HepG2 (cell line): Measurements from ENCODE around the gene CACNA1I. TPM values are rescaled to one million over a fixed set of nuclear protein-coding genes. Genes with fewer than 3 reads are reported as not detected.

Source experiments
- ATAC-seq: fragments of 200-7000 bp; cut with Tn5 transposase; 3 replicates; pipeline ENCODE4 v1.9.1; 2020; ENCODE audit warnings: mild to moderate bottlenecking, moderate library complexity
- BruUV-seq: library from RNA; stranded (reverse); fragments of 400-500 nt; replicated peaks from 2 replicates; lab custom pipeline; 2021; lab: Mats Ljungman, UMichigan
- CTCF ChIA-PET: fragments of 300-600 bp; formaldehyde crosslinking; extraction: SDS; loops from one replicate; lab custom pipeline; 2021; ENCODE audit warnings: low total read pairs, inconsistent platforms, low intra/inter-chr PET ratio; lab: Yijun Ruan, JAX
- POLR2A ChIA-PET: fragments of 350-600 bp; sonication (Branson Sonifier 250); formaldehyde crosslinking; loops from one replicate; lab custom pipeline; 2020; ENCODE audit warnings: antibody characterized with exemption, inconsistent platforms; lab: Yijun Ruan, JAX
- DNase-seq: peaks from one replicate; pipeline ENCODE4 v3.0.0-alpha.2; 2015; ENCODE audit warnings: low spot score
- FAIRE-seq: peaks from 3 replicates; lab custom pipeline; 2011; peaks lifted over from hg19 to GRCh38; lab: Jason Lieb, UNC
- H2AFZ ChIP-seq: one replicate; pipeline ENCODE4 v1.6.1; 2011; ENCODE audit warnings: low read length, inconsistent platforms
- H3K27ac ChIP-seq: fragments of 300-600 bp; 3 replicates; pipeline ENCODE4 v1.8.0; 2011; ENCODE audit warnings: mixed run types, mild to moderate bottlenecking, mixed read lengths, low read length, inconsistent platforms; ENCODE audit not compliant: insufficient read depth; ENCODE audit errors: extremely low read length
- H3K27me3 ChIP-seq, 2 experiments: fragments of 200-600 bp in 1 of 2; 2 replicates in 1 of 2; 3 replicates in 1 of 2; pipeline versions ENCODE4 v1.6.0 to v1.8.0; 2011; ENCODE audit warnings: low read length in 2 of 2, mild to moderate bottlenecking in 2 of 2, moderate library complexity in 2 of 2, inconsistent platforms in 1 of 2; ENCODE audit not compliant: insufficient read depth in 2 of 2, control insufficient read depth in 1 of 2
- H3K36me3 ChIP-seq, 2 experiments: fragments of 200-600 bp in 1 of 2; replicated peaks in 1 of 2; 2 replicates in 1 of 2; 3 replicates in 1 of 2; pipeline versions ENCODE4 v1.5.1 to v1.8.0; 2011; ENCODE audit warnings: low read length in 2 of 2, inconsistent platforms in 1 of 2; ENCODE audit not compliant: insufficient read depth in 2 of 2, control insufficient read depth in 1 of 2
- H3K4me1 ChIP-seq: 2 replicates; pipeline ENCODE4 v1.5.1; 2012; ENCODE audit warnings: low read length, inconsistent platforms; ENCODE audit not compliant: insufficient read depth
- H3K4me2 ChIP-seq: 2 replicates; pipeline ENCODE4 v1.6.0; 2011; ENCODE audit warnings: low read depth, low read length, inconsistent platforms
- H3K4me3 ChIP-seq, 3 experiments: fragments of 200-600 bp in 1 of 3; sonication (generic), shearing (Covaris generic) in 1 of 3; replicated peaks in 1 of 3; 2 replicates each; pipeline ENCODE4 v1.5.1; 2011 to 2016; ENCODE audit warnings: low read length in 3 of 3, inconsistent platforms in 2 of 3, low read depth in 2 of 3, mild to moderate bottlenecking in 2 of 3, control low read depth in 1 of 3, mixed read lengths in 1 of 3; ENCODE audit not compliant: insufficient read depth in 1 of 3
- H3K79me2 ChIP-seq: one replicate; pipeline ENCODE4 v1.6.1; 2011; ENCODE audit warnings: low read length, inconsistent platforms; ENCODE audit not compliant: insufficient read depth
- H3K9ac ChIP-seq: 2 replicates; pipeline ENCODE4 v1.6.0; 2011; ENCODE audit warnings: mild to moderate bottlenecking, low read depth, low read length, inconsistent platforms; ENCODE audit not compliant: insufficient read depth
- H3K9me3 ChIP-seq: 2 replicates; pipeline ENCODE4 v1.5.1; 2012; ENCODE audit warnings: mild to moderate bottlenecking, low read length
- H4K20me1 ChIP-seq: 2 replicates; pipeline ENCODE4 v1.6.0; 2011; ENCODE audit warnings: inconsistent platforms, mild to moderate bottlenecking, low read length, moderate library complexity; ENCODE audit not compliant: insufficient read depth
- FOXC1 ChIP-seq: sonication (generic); formaldehyde crosslinking; IDR thresholded peaks from 2 replicates; pipeline ENCODE4 v1.8.0; 2022; ENCODE audit warnings: mild to moderate bottlenecking, missing genetic modification reagents, borderline replicate concordance
- HOXD1 ChIP-seq: sonication (generic); formaldehyde crosslinking; IDR thresholded peaks from 2 replicates; pipeline ENCODE4 v1.5.0; 2020; ENCODE audit warnings: missing genetic modification reagents
- KDM2A ChIP-seq: sonication (generic); formaldehyde crosslinking; IDR thresholded peaks from 2 replicates; pipeline ENCODE4 v1.4.0; 2020; ENCODE audit warnings: low read depth, missing genetic modification reagents, borderline replicate concordance
- MTA3 ChIP-seq: sonication (generic); formaldehyde crosslinking; IDR thresholded peaks from 2 replicates; pipeline ENCODE4 v1.4.0; 2020; ENCODE audit warnings: missing genetic modification reagents
- NFE2L1 ChIP-seq: sonication (generic); formaldehyde crosslinking; IDR thresholded peaks from 2 replicates; pipeline ENCODE4 v1.4.0; 2020; ENCODE audit warnings: missing genetic modification reagents, mild to moderate bottlenecking, borderline replicate concordance
- NFKBIZ ChIP-seq: IDR thresholded peaks from 2 replicates; pipeline ENCODE4 v1.6.1; 2018; ENCODE audit warnings: missing genetic modification reagents, missing compliant biosample characterization
- SATB2 ChIP-seq: sonication (generic); formaldehyde crosslinking; IDR thresholded peaks from 2 replicates; pipeline ENCODE4 v1.5.0; 2020; ENCODE audit warnings: missing genetic modification reagents
- SP4 ChIP-seq: sonication (generic); formaldehyde crosslinking; IDR thresholded peaks from 2 replicates; pipeline ENCODE4 v1.8.1; 2023; ENCODE audit warnings: mild to moderate bottlenecking, missing genetic modification reagents
- TGIF2 ChIP-seq: IDR thresholded peaks from 2 replicates; pipeline ENCODE4 v1.6.1; 2016; ENCODE audit warnings: control low read depth, missing compliant biosample characterization
- U2AF1 ChIP-seq: fragments of 200-400 bp; formaldehyde crosslinking; optimal IDR thresholded peaks from 2 replicates; pipeline ENCODE3; 2017; ENCODE audit warnings: mild to moderate bottlenecking, low read depth, low read length
- ZNF121 ChIP-seq: sonication (generic); formaldehyde crosslinking; IDR thresholded peaks from 2 replicates; pipeline ENCODE4 v1.5.0; 2020; ENCODE audit warnings: mild to moderate bottlenecking, missing genetic modification reagents
- ZNF354B ChIP-seq: sonication (generic); formaldehyde crosslinking; IDR thresholded peaks from 2 replicates; pipeline ENCODE4 v1.8.0; 2022; ENCODE audit warnings: mild to moderate bottlenecking, missing genetic modification reagents
- ZNF501 ChIP-seq: sonication (generic); formaldehyde crosslinking; IDR thresholded peaks from 2 replicates; pipeline ENCODE4 v1.5.1; 2020; ENCODE audit warnings: mild to moderate bottlenecking, moderate library complexity, missing genetic modification reagents
- ZNF629 ChIP-seq: sonication (generic); formaldehyde crosslinking; conservative IDR thresholded peaks from 2 replicates; pipeline ENCODE4 v1.5.0; 2020; ENCODE audit warnings: missing genetic modification reagents
- ZNF839 ChIP-seq: sonication (generic); formaldehyde crosslinking; IDR thresholded peaks from 2 replicates; pipeline ENCODE4 v1.4.0; 2020; ENCODE audit warnings: missing genetic modification reagents, mild to moderate bottlenecking, borderline replicate concordance
- WGBS: methylation state at CpG from one replicate; pipeline ENCODE4 v1.1.6; 2017; ENCODE audit warnings: low lambda C conversion rate; 5-methylcytosine and 5-hydroxymethylcytosine counted together
- in situ Hi-C: cut with HindIII; loops from 2 replicates; pipeline ENCODE4 v1.10.0; 2017; ENCODE audit warnings: low pct_unique_long_range_greater_than_20kb; ENCODE audit not compliant: extremely low pct_ligation_motif_present
- intact Hi-C: fragments of 100-400 bp; cut with micrococcal nuclease; formaldehyde crosslinking; loops from one replicate; pipeline ENCODE4 v1.10.0; 2022; ENCODE audit not compliant: unreplicated experiment
- polyA plus RNA-seq, 8 experiments: library from polyadenylated mRNA; depleted of rRNA in 3 of 8; stranded (reverse) in 7 of 8; unstranded in 1 of 8; fragments of >200 nt; fragmentation: Illumina TruSeq in 4 of 8; extraction: Trizol in 4 of 8; gene quantifications; 2 replicates each; pipeline versions ENCODE4 v1.2.1 to v1.2.3, GENCODE V29; 2011 to 2016; ENCODE audit warnings: low read depth in 4 of 8, missing spikeins in 1 of 8, mixed read lengths in 1 of 8; ENCODE audit not compliant: insufficient read depth in 1 of 8
- total RNA-seq, 5 experiments: library from RNA; depleted of rRNA; stranded (reverse); fragments of >200 nt; fragmentation: Illumina TruSeq; extraction: Trizol; gene quantifications; 2 replicates each; pipeline ENCODE4 v1.2.3, GENCODE V29; 2016; ENCODE audit warnings: low read depth in 1 of 5
- TF ChIP-seq, protein P1 (sequence below): sonication (generic); formaldehyde crosslinking; IDR thresholded peaks from 2 replicates; pipeline ENCODE4 v1.5.1; 2020; ENCODE audit warnings: mild to moderate bottlenecking, missing genetic modification reagents, moderate library complexity
- TF ChIP-seq, protein P2 (sequence below): sonication (generic); formaldehyde crosslinking; IDR thresholded peaks from 2 replicates; pipeline ENCODE4 v1.4.0; 2020; ENCODE audit warnings: missing genetic modification reagents; ENCODE audit errors: not compliant biosample characterization

Gene CACNA1I
- total and polyA plus RNA-seq, 2 of the 13 experiments (the other 11 are each of a cell fraction or from before 2014, with no cell fraction given): not detected

DNA sequence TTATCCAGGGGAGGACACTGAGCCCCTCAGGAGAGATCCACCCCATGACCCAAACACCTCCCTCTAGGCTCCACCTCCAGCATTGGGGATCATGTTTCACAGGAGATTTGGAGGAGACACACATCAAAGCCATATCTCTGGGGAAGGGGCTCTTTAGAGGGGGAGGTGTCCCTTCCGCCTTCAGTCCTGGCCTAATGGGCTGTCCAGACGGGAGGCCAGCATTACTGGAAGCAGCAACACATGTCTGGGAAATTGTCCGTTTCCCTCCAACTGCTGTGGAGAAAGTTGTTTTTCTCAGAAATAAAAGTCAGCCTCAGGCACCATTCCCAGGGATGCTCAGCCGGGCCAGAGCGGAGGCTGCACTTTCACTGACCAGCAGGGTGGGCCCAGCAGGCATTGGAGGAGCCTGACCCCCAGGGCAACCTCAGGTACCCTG, 9.5 kb downstream of the CACNA1I start:
- CTCF ChIA-PET: no interaction called here
- ATAC-seq: no peak

DNA sequence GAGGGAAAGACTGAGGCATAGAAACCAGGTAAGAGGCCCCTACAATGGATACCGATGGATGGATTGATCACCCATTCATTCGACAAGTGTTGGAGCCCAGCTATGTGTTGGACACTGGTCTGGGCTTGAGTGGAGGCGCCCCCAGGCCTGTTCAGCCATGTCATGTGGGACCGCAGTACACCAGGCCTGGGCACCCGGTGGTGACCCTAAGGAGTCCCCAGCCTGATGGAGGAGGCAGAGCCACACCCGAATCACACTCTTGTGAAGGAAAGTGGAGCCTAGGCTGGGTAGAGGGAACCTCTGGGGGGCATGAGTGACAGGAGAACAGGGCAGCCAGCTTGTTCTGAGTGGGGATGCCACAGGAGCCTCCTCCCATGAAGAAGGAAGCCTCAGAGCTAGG, 10.2 kb downstream of the CACNA1I start:
- no peak overlapping the region for H3K27ac ChIP-seq
- no peak overlapping the region for H2AFZ ChIP-seq
- H3K27me3 ChIP-seq: peaks cover 5 to 42% of the 10 kb centered on the region in 2 experiments; a peak in 4 of 5 replicates
- no peak overlapping the region for H3K9ac ChIP-seq
- H3K9me3 ChIP-seq: no peaks in the 10 kb centered on the region
- no peaks in the 10 kb centered on the region for H3K79me2 ChIP-seq
- no peaks in the 10 kb centered on the region for H4K20me1 ChIP-seq
- TF ChIP-seq SP4 (CRISPR knock-in tag) (no peak), U2AF1 (no peak), ZNF839 (CRISPR knock-in tag) (no peak), SATB2 (CRISPR knock-in tag) (no peak), FOXC1 (CRISPR knock-in tag) (no peak), HOXD1 (CRISPR knock-in tag) (no peak), ZNF629 (CRISPR knock-in tag) (no peak), ZNF501 (CRISPR knock-in tag) (no peak), TGIF2 (no peak), ZNF121 (CRISPR knock-in tag) (no peak), MTA3 (no peak), NFKBIZ (CRISPR knock-in tag) (no peak), NFE2L1 (CRISPR knock-in tag) (no peak)
- TF ChIP-seq, protein P1, sequence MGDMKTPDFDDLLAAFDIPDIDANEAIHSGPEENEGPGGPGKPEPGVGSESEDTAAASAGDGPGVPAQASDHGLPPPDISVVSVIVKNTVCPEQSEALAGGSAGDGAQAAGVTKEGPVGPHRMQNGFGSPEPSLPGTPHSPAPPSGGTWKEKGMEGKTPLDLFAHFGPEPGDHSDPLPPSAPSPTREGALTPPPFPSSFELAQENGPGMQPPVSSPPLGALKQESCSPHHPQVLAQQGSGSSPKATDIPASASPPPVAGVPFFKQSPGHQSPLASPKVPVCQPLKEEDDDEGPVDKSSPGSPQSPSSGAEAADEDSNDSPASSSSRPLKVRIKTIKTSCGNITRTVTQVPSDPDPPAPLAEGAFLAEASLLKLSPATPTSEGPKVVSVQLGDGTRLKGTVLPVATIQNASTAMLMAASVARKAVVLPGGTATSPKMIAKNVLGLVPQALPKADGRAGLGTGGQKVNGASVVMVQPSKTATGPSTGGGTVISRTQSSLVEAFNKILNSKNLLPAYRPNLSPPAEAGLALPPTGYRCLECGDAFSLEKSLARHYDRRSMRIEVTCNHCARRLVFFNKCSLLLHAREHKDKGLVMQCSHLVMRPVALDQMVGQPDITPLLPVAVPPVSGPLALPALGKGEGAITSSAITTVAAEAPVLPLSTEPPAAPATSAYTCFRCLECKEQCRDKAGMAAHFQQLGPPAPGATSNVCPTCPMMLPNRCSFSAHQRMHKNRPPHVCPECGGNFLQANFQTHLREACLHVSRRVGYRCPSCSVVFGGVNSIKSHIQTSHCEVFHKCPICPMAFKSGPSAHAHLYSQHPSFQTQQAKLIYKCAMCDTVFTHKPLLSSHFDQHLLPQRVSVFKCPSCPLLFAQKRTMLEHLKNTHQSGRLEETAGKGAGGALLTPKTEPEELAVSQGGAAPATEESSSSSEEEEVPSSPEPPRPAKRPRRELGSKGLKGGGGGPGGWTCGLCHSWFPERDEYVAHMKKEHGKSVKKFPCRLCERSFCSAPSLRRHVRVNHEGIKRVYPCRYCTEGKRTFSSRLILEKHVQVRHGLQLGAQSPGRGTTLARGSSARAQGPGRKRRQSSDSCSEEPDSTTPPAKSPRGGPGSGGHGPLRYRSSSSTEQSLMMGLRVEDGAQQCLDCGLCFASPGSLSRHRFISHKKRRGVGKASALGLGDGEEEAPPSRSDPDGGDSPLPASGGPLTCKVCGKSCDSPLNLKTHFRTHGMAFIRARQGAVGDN: no peak
- TF ChIP-seq, protein P2, sequence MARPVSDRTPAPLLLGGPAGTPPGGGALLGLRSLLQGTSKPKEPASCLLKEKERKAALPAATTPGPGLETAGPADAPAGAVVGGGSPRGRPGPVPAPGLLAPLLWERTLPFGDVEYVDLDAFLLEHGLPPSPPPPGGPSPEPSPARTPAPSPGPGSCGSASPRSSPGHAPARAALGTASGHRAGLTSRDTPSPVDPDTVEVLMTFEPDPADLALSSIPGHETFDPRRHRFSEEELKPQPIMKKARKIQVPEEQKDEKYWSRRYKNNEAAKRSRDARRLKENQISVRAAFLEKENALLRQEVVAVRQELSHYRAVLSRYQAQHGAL: no peak
- intact Hi-C loops (no loop called here), in situ Hi-C loops (no loop called here)
- WGBS: 0% methylated on average over 5 of the region's 6 CpGs
- BruUV-seq: no TSS peak
- no peak overlapping the region for H3K4me3 ChIP-seq
- H3K36me3 ChIP-seq: no peaks in the 10 kb centered on the region
- DNase-seq (no peak), FAIRE-seq (no peak), ATAC-seq (no peak)
- H3K4me1 ChIP-seq: no peaks in the 10 kb centered on the region
- H3K4me2 ChIP-seq: no peak overlapping the region
- ChIA-PET POLR2A (no interaction called here), CTCF (no interaction called here)

More for the DNA sequence above, 9.5 kb downstream of the CACNA1I start:
- no peaks in the 10 kb centered on the region for H3K79me2 ChIP-seq
- no peak overlapping the region for H3K9ac ChIP-seq
- BruUV-seq: no TSS peak
- H3K4me3 ChIP-seq: no peak overlapping the region
- H3K9me3 ChIP-seq: no peaks in the 10 kb centered on the region
- no peaks in the 10 kb centered on the region for H3K36me3 ChIP-seq
- POLR2A ChIA-PET: no interaction called here
- peaks cover 7 to 47% of the 10 kb centered on the region in 2 experiments; a peak in 4 of 5 replicates for H3K27me3 ChIP-seq
- H3K27ac ChIP-seq: no peak overlapping the region
- in situ Hi-C loops (no loop called here), intact Hi-C loops (no loop called here)
- 20% methylated on average over 2 of the region's 5 CpGs for WGBS
- H4K20me1 ChIP-seq: no peaks in the 10 kb centered on the region
- no peaks in the 10 kb centered on the region for H3K4me1 ChIP-seq
- FAIRE-seq: no peak
- DNase-seq: no peak
- H2AFZ ChIP-seq: no peak overlapping the region
- TF ChIP-seq KDM2A (CRISPR knock-in tag) (no peak), ZNF354B (CRISPR knock-in tag) (no peak)
- no peak overlapping the region for H3K4me2 ChIP-seq
